ENCODE data around the gene CYB5R2. TPM values are rescaled to one million over a fixed set of nuclear protein-coding genes. Genes with fewer than 3 reads are reported as not detected.

CYB5R2 gene
- total RNA-seq, 1 donor from 2014 or later, result 24.6 TPM

GRCh38 chr11:7689239-7689638 is 15.9 kb upstream of the CYB5R2 start:
- no peaks in the 10 kb centered on the region for H3K9me3 Mint-ChIP-seq
- H3K9ac ChIP-seq, result no peak overlapping the region
- H3K36me3 ChIP-seq, result no peaks in the 10 kb centered on the region
- H3K27ac ChIP-seq, result no peak overlapping the region
- peaks cover 4% of the 10 kb centered on the region for H3K27me3 Mint-ChIP-seq (ENCODE audit: insufficient read depth, low read depth)
- H3K36me3 Mint-ChIP-seq, result no peaks in the 10 kb centered on the region
- TF ChIP-seq EZH2phosphoT487 (IDR thresholded peaks at IDR 0.05) (no peak), EZH2 (IDR thresholded peaks at IDR 0.05) (no peak), CTCF (IDR thresholded peaks at IDR 0.05) (no peak)
- no peak overlapping the region for H2AFZ ChIP-seq (replicated peaks)
- H3K9me3 ChIP-seq (ENCODE audit: low read depth), result no peaks in the 10 kb centered on the region
- no peaks in the 10 kb centered on the region for H4K20me1 ChIP-seq (ENCODE audit: low read depth)
- peaks cover 7% of the 10 kb centered on the region for H3K4me1 ChIP-seq
- no peaks in the 10 kb centered on the region for H3K27me3 ChIP-seq
- no peak overlapping the region for H3K4me3 ChIP-seq
- H3K4me1 Mint-ChIP-seq, result no peaks in the 10 kb centered on the region
- no peak for DNase-seq (ENCODE audit: low spot score)
- H3K4me2 ChIP-seq, result no peak overlapping the region
- peaks cover 4% of the 10 kb centered on the region for H3F3A ChIP-seq (ENCODE audit: low read depth)
- H3K79me2 ChIP-seq (ENCODE audit: low read depth), result no peaks in the 10 kb centered on the region
- no peak overlapping the region for H3K4me3 Mint-ChIP-seq
- no peak overlapping the region for H3K27ac Mint-ChIP-seq

- no peak overlapping the region for H3K27ac ChIP-seq
- H3K9me3 ChIP-seq (ENCODE audit: low read depth), result no peaks in the 10 kb centered on the region
- Mint-ChIP-seq H3K4me3 (no peak overlapping the region), H3K27me3 (ENCODE audit: insufficient read depth, low read depth) (peaks cover 4% of the 10 kb centered on the region), H3K9me3 (no peaks in the 10 kb centered on the region), H3K4me1 (no peaks in the 10 kb centered on the region), H3K27ac (no peak overlapping the region), H3K36me3 (no peaks in the 10 kb centered on the region)
- TF ChIP-seq CTCF (IDR thresholded peaks at IDR 0.05), result peak; percentile 74
- TF ChIP-seq EZH2 (IDR thresholded peaks at IDR 0.05), result no peak
- TF ChIP-seq EZH2phosphoT487 (IDR thresholded peaks at IDR 0.05), result no peak
- H3K4me3 ChIP-seq, result no peak overlapping the region
- H3F3A ChIP-seq (ENCODE audit: low read depth), result peaks cover 4% of the 10 kb centered on the region
- H3K4me1 ChIP-seq, result peaks cover 7% of the 10 kb centered on the region
- H3K4me2 ChIP-seq, result no peak overlapping the region
- no peak overlapping the region for H3K9ac ChIP-seq
- no peaks in the 10 kb centered on the region for H4K20me1 ChIP-seq (ENCODE audit: low read depth)
- H2AFZ ChIP-seq (replicated peaks), result no peak overlapping the region
- H3K79me2 ChIP-seq (ENCODE audit: low read depth), result no peaks in the 10 kb centered on the region
- no peaks in the 10 kb centered on the region for H3K36me3 ChIP-seq
- peak; percentile 21 for DNase-seq (ENCODE audit: low spot score)
- H3K27me3 ChIP-seq, result no peaks in the 10 kb centered on the region
Measured at GRCh38 chr11:7688238-7688826, 15.0 kb upstream of the CYB5R2 start.

- Mint-ChIP-seq H3K27ac (no peak overlapping the region), H3K9me3 (no peaks in the 10 kb centered on the region), H3K4me1 (no peaks in the 10 kb centered on the region), H3K36me3 (no peaks in the 10 kb centered on the region), H3K4me3 (no peak overlapping the region), H3K27me3 (ENCODE audit: insufficient read depth, low read depth) (peaks cover 4% of the 10 kb centered on the region)
- peaks cover 4% of the 10 kb centered on the region for H3F3A ChIP-seq (ENCODE audit: low read depth)
- no peaks in the 10 kb centered on the region for H3K9me3 ChIP-seq (ENCODE audit: low read depth)
- no peak overlapping the region for H3K9ac ChIP-seq
- H3K79me2 ChIP-seq (ENCODE audit: low read depth), result no peaks in the 10 kb centered on the region
- no peak overlapping the region for H2AFZ ChIP-seq (replicated peaks)
- TF ChIP-seq EZH2phosphoT487 (IDR thresholded peaks at IDR 0.05) (no peak), CTCF (IDR thresholded peaks at IDR 0.05) (no peak), EZH2 (IDR thresholded peaks at IDR 0.05) (no peak)
- no peak for DNase-seq (ENCODE audit: low spot score)
- H3K27ac ChIP-seq, result no peak overlapping the region
- H3K4me1 ChIP-seq, result peaks cover 7% of the 10 kb centered on the region
- H3K27me3 ChIP-seq, result no peaks in the 10 kb centered on the region
- no peak overlapping the region for H3K4me3 ChIP-seq
- no peak overlapping the region for H3K4me2 ChIP-seq
- H4K20me1 ChIP-seq (ENCODE audit: low read depth), result no peaks in the 10 kb centered on the region
- H3K36me3 ChIP-seq, result no peaks in the 10 kb centered on the region
Measured at GRCh38 chr11:7687386-7687785, 14.1 kb upstream of the CYB5R2 start.

All from neural progenitor cell (in vitro differentiated cells).